NCI-H1930 (cell line): ENCODE results near the gene HLA-DPA1.

Experiments used
- DNase-seq, 2 experiments: peaks; one replicate each; lab custom pipeline; 2025; lab: John Stamatoyannopoulos, UW

HLA-DPA1 gene

GRCh38 chr6:33017018-33017417, 56.4 kb downstream of the HLA-DPA1 start:
- no peak for DNase-seq

- no peak for DNase-seq
Measured at GRCh38 chr6:33015798-33016197, 57.7 kb downstream of the HLA-DPA1 start.

- peak; percentile 16 to 51 for DNase-seq
Measured at GRCh38 chr6:33014841-33015634, 58.4 kb downstream of the HLA-DPA1 start.
